SKM-1 treated with dmso at 0.1 percent for 144 hours (cell line): ENCODE data around the gene PLCD4.
A peak's percentile ranks its signal among the peaks of the same experiment; 100 is the strongest.

ENCODE experiments used
- DNase-seq: peaks from one replicate; lab custom pipeline; 2025; ENCODE audit not compliant: unreplicated experiment; lab: John Stamatoyannopoulos, UW

Gene PLCD4

GRCh38 chr2:218607436-218608115 lies at the start of gene PLCD4:
TSS of gene PLCD4 (plus strand) at chr2:218607899. CDS start at chr2:218615740, 7,841 bp downstream.
- DNase-seq = no peak

DNA sequence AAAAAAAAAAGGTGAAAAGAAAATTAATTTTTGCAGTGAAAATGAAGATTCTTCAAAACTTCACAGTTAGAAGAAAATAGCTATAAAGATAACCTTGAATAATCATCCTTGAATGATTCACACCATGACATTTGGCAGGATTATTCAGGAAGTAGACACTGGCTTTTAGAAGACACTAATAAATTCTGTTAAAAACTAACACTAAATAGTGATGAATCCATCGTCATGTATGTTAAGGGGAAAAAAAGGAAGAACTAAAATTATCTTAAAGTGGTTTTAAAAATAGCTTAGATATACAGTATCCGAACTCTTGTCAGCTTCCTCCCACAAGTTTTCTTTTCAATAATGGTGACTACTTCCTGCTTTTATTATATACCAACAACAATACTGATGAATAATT lies 49.8 kb upstream of the PLCD4 start:
- DNase-seq = no peak

- no peak for DNase-seq
Measured at GRCh38 chr2:218558986-218559385, 48.7 kb upstream of the PLCD4 start.

DNA sequence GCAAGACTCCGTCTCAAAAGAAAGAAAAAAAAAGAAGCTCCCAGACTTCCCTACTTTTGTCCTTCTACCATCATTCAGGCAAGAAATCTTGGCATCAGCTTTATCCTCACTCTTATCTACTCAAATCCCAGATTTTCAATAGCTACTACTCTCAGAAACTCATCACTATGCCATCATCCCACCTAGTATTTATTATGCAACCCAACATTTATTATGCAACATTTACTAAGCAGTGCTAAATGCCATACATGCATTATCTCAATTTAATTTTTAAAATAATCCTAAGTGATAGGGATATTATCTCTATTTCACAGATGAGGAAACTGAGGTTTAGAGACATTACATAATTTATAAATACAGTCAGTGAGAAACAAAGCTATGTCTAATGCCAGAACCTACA lies 43.6 kb upstream of the PLCD4 start:
- DNase-seq = no peak

- no peak for DNase-seq
Measured at GRCh38 chr2:218566296-218566695, 41.4 kb upstream of the PLCD4 start.

DNA sequence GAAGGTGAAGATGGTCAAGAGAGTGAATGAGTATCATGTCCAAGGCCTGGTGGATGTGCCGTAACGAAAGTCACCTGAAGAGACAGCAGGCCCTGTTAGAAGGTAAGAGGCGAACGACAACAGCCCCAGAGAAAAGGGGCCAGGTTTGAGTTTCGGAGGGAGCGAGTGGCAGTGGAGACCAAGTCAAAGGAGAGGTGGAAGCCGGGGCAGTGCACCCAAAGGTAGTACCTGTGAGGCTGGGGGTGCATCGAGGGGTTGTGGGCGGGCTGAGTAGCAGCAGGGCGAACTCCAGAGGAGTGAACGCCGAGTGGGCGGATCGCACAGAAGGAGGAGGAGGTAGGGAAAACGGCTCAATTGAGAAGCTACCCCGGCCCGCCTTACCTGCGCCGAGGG lies 39.9 kb upstream of the PLCD4 start:
- DNase-seq = peak; percentile 83

DNA sequence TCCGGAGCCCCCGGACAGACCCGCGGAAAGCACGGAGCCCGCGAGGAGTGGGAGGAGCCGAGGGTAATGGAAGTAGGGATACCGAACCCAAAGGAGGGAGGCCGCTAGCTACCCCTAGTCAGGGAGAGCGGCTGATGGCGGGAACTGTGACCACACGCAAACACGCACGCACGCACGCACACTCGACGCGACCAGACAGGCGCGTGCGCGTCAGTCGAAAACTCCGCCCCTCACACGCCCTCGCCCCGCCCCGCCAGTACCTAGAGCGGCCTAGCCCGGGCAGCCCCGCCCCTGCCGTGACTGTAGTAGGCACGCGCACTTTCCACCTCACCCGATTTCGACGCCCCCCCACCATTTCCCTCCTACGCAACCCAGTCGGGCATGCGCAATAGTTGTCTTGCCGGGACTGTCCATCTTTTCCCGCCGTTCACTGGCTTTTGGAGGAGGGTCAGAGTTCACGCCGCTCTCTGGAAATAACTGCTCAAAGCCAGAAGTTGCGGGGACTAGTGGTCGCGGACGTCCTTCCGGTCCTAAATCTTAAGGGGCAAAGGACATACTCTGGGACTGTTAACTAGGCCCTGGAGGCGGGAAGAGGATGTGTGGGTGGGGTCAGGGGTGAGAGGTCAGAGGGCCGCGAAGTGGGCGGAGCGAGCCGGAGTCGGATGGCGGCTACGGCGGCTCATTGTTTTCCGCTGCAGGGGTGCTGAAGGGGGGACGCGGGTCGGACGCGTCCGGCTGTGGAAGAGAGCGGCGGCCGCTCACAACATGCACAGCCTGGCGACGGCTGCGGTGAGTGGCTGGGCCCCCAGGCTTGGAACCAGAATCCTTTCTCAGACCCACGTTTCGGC lies 39.3 kb upstream of the PLCD4 start, which contains the start of the genes CNOT9 and USP37:
CNOT9 (plus strand) TSS at position 650 of the 848 bp plus-strand sequence; CDS start at position 766, 116 bp downstream.
USP37 (minus strand) TSS at position 162 of the 848 bp plus-strand sequence. CDS start 9,698 bp downstream, outside the sequence.
- peak; percentile 97 for DNase-seq

GRCh38 chr2:218569038-218569431 lies 38.7 kb upstream of the PLCD4 start:
- no peak for DNase-seq

- no peak for DNase-seq
Measured at GRCh38 chr2:218569661-218570500, 37.8 kb upstream of the PLCD4 start.

DNA sequence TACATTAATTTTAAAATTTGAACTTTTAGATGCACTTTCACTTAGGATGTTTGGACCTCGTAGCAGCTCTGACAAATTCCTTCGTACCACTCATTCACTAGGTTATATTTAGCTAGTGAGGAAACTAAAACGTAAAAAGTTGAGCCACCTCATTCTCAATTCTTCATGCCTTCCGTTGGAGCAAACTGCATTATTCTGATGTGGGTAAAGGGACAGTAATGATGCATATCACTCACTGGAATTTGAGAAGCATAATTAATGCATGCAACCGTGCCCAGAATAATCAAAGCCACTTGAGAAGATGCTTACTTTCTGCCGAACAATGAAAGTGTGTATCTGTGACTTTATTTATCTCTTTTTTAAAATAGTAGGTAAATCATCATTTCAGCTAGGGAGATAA lies 36.8 kb upstream of the PLCD4 start:
- DNase-seq = no peak

- no peak for DNase-seq
Measured at GRCh38 chr2:218576854-218577253, 30.8 kb upstream of the PLCD4 start.

GRCh38 chr2:218577482-218578220 lies 30.0 kb upstream of the PLCD4 start:
- no peak for DNase-seq

- DNase-seq = no peak
Measured at GRCh38 chr2:218578272-218578877, 29.3 kb upstream of the PLCD4 start.

GRCh38 chr2:218582076-218582475 lies 25.6 kb upstream of the PLCD4 start:
- DNase-seq = no peak

DNA sequence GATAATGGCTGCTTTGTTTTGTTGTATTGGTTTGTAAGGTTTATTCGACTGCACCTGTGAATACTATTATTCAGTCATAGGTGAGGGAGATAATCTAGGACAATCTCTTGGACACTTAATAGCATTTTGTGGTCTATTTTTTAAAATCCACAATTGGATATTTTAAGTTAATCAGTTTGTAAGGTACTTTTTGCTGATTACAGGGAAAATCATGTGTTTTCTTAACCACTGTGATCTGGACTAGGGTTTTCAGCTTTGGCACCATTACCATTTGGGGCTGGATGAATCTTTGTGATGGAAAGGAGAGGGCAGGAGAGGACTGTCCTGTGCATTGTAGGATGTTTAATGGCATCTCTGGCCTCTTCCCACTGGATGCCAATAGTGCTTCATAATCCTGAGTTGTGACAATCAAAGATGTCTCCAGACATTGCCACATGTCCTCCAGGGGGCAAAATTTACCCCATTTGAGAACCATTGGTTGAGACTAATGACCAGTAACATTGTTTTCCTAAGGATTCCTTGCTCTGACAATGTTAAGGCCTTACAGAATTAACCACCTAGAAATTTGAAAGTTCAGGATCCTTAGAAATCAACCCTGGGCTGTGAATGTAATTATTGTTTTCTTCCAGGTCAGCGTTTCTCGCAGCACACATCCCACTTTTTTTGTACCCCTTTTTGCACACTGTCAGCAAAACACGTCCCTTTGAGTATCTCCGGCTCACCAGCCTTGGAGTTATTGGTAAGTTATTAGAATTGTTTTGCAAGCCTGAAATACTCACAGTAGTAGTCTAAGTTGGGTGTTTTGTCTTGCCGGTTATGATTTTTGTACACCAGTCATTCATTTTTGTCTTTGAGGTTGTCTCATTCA lies 23.5 kb upstream of the PLCD4 start:
- no peak for DNase-seq

DNA sequence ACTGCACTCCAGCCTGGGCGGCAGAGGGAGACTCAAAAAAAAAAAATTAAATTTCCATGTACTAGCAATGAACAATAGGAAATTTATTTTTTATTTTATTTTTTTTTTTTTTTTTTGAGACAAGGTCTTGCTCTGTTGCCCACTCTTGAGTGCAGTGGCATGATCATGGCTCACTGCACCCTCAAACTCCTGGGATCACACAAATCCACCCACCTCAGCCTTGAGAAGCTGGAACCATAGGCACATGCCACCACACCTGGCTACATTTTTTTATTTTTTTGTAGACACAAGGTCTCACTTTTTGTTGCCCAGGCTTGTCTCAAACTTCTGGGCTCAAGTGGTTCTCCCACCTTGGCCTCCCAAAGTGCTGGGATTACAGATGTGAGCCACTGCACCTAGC lies 22.2 kb upstream of the PLCD4 start:
- no peak for DNase-seq

- DNase-seq = no peak
Measured at GRCh38 chr2:218605432-218605831, 2.3 kb upstream of the PLCD4 start.

DNA sequence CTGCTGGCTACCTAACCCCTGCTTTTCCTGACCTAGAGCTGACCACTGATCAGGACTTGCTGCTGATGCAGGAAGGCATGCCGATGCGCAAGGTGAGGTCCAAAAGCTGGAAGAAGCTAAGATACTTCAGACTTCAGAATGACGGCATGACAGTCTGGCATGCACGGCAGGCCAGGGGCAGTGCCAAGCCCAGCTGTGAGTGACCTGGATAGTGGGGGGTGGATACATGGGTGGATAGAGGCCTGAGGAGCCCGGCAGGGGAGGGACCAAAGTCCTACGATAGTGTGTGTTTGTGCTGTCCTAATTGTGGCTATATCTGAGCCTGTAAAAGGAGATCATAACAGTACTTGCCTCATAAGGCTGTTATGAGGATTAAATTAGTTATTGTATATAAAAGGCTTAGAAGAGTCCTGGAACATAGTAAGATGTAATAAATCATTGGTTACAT lies 8.2 kb downstream of the PLCD4 start:
- no peak for DNase-seq
